ENCODE measurements around the gene LIG4. TPM values are rescaled to one million over a fixed set of nuclear protein-coding genes. Genes with fewer than 3 reads are reported as not detected.

Gene LIG4
- total RNA-seq, 1 donor = 10.1 TPM

GRCh38 chr13:108200781-108201398 is 14.4 kb downstream of the LIG4 start:
- H3K9me3 ChIP-seq (ENCODE audit: low read depth, low read length) = no peaks in the 10 kb centered on the region
- no peak for DNase-seq (ENCODE audit: insufficient read length, low spot score, missing footprints)
- no peak overlapping the region for H3K4me2 ChIP-seq (ENCODE audit: insufficient read depth, low read length)
- no peaks in the 10 kb centered on the region for H4K20me1 ChIP-seq (ENCODE audit: insufficient read depth, low read length)
- H2AFZ ChIP-seq (ENCODE audit: low read length) = no peak overlapping the region
- H3K4me3 ChIP-seq (ENCODE audit: insufficient read depth, low read length) = no peak overlapping the region
- no peaks in the 10 kb centered on the region for H3K4me1 ChIP-seq (ENCODE audit: insufficient read depth, low read length)
- H3K27ac ChIP-seq (ENCODE audit: low read depth, low read length) = no peak overlapping the region
- no peaks in the 10 kb centered on the region for H3K79me2 ChIP-seq (ENCODE audit: insufficient read depth, low read length)
- TF ChIP-seq CTCF (IDR thresholded peaks at IDR 0.05; ENCODE audit: extremely low read depth, low read depth, low read length) = no peak
- H3K36me3 ChIP-seq (ENCODE audit: insufficient read depth, low read length) = no peaks in the 10 kb centered on the region
- no peaks in the 10 kb centered on the region for H3K27me3 ChIP-seq (ENCODE audit: insufficient read depth, low read length)

GRCh38 chr13:108195861-108196260 is 19.5 kb downstream of the LIG4 start:
- Histone ChIP-seq H3K4me2 (ENCODE audit: insufficient read depth, low read length) (no peak overlapping the region), H2AFZ (ENCODE audit: low read length) (no peak overlapping the region), H4K20me1 (ENCODE audit: insufficient read depth, low read length) (no peaks in the 10 kb centered on the region), H3K4me3 (ENCODE audit: insufficient read depth, low read length) (no peak overlapping the region), H3K4me1 (ENCODE audit: insufficient read depth, low read length) (no peaks in the 10 kb centered on the region), H3K27ac (ENCODE audit: low read depth, low read length) (no peak overlapping the region), H3K79me2 (ENCODE audit: insufficient read depth, low read length) (no peaks in the 10 kb centered on the region), H3K9me3 (ENCODE audit: low read depth, low read length) (peaks cover 6% of the 10 kb centered on the region), H3K36me3 (ENCODE audit: insufficient read depth, low read length) (no peaks in the 10 kb centered on the region), H3K27me3 (ENCODE audit: insufficient read depth, low read length) (no peaks in the 10 kb centered on the region)
- DNase-seq (ENCODE audit: insufficient read length, low spot score, missing footprints) = no peak
- TF ChIP-seq CTCF (IDR thresholded peaks at IDR 0.05; ENCODE audit: extremely low read depth, low read depth, low read length) = no peak

- Histone ChIP-seq H4K20me1 (ENCODE audit: insufficient read depth, low read length) (no peaks in the 10 kb centered on the region), H3K27ac (ENCODE audit: low read depth, low read length) (no peak overlapping the region), H3K79me2 (ENCODE audit: insufficient read depth, low read length) (no peaks in the 10 kb centered on the region), H3K9me3 (ENCODE audit: low read depth, low read length) (peaks cover 6% of the 10 kb centered on the region), H3K36me3 (ENCODE audit: insufficient read depth, low read length) (no peaks in the 10 kb centered on the region), H2AFZ (ENCODE audit: low read length) (no peak overlapping the region), H3K27me3 (ENCODE audit: insufficient read depth, low read length) (no peaks in the 10 kb centered on the region), H3K4me1 (ENCODE audit: insufficient read depth, low read length) (no peaks in the 10 kb centered on the region), H3K4me2 (ENCODE audit: insufficient read depth, low read length) (no peak overlapping the region), H3K4me3 (ENCODE audit: insufficient read depth, low read length) (no peak overlapping the region)
- no peak for TF ChIP-seq CTCF (IDR thresholded peaks at IDR 0.05; ENCODE audit: extremely low read depth, low read depth, low read length)
- DNase-seq (ENCODE audit: insufficient read length, low spot score, missing footprints) = no peak
Observed at GRCh38 chr13:108195146-108195545, 20.2 kb downstream of the LIG4 start.

GRCh38 chr13:108194435-108194936 is 20.9 kb downstream of the LIG4 start:
- Histone ChIP-seq H3K4me3 (ENCODE audit: insufficient read depth, low read length) (no peak overlapping the region), H3K27ac (ENCODE audit: low read depth, low read length) (no peak overlapping the region), H3K27me3 (ENCODE audit: insufficient read depth, low read length) (no peaks in the 10 kb centered on the region), H2AFZ (ENCODE audit: low read length) (no peak overlapping the region), H3K9me3 (ENCODE audit: low read depth, low read length) (peaks cover 6% of the 10 kb centered on the region), H4K20me1 (ENCODE audit: insufficient read depth, low read length) (no peaks in the 10 kb centered on the region), H3K79me2 (ENCODE audit: insufficient read depth, low read length) (no peaks in the 10 kb centered on the region), H3K4me1 (ENCODE audit: insufficient read depth, low read length) (no peaks in the 10 kb centered on the region), H3K4me2 (ENCODE audit: insufficient read depth, low read length) (no peak overlapping the region), H3K36me3 (ENCODE audit: insufficient read depth, low read length) (no peaks in the 10 kb centered on the region)
- DNase-seq (ENCODE audit: insufficient read length, low spot score, missing footprints) = no peak
- no peak for TF ChIP-seq CTCF (IDR thresholded peaks at IDR 0.05; ENCODE audit: extremely low read depth, low read depth, low read length)

All from osteoblast (primary cell).